HepG2 (cell line): ENCODE data around the gene DGCR8. TPM values are rescaled to one million over a fixed set of nuclear protein-coding genes. Genes with fewer than 3 reads are reported as not detected.

Experiments
- GATAD2A ChIP-seq: IDR thresholded peaks from 2 replicates; pipeline ENCODE4 v1.6.1; 2016
- IRX3 ChIP-seq: sonication (generic); formaldehyde crosslinking; IDR thresholded peaks from 2 replicates; pipeline ENCODE4 v1.8.1; 2023; ENCODE audit warnings: mild to moderate bottlenecking, low read depth, missing genetic modification reagents, borderline replicate concordance
- NCOA1 ChIP-seq: sonication (generic); formaldehyde crosslinking; IDR thresholded peaks from 2 replicates; pipeline ENCODE4 v1.9.0; 2021; ENCODE audit warnings: missing genetic modification reagents
- POLR2AphosphoS2 ChIP-seq: IDR thresholded peaks from 2 replicates; pipeline ENCODE4 v1.6.1; 2011; ENCODE audit warnings: low read depth, low read length, improper control_type of control experiment
- RBFOX2 ChIP-seq: fragments of 200-400 bp; formaldehyde crosslinking; IDR thresholded peaks from 2 replicates; pipeline ENCODE4 v1.6.1; 2017; ENCODE audit warnings: low read depth, mild to moderate bottlenecking, low read length
- STAT5B ChIP-seq: sonication (generic); formaldehyde crosslinking; IDR thresholded peaks from 2 replicates; pipeline ENCODE4 v1.4.0; 2020; ENCODE audit warnings: missing genetic modification reagents
- TARDBP ChIP-seq: sonication (generic); formaldehyde crosslinking; IDR thresholded peaks from 2 replicates; pipeline ENCODE4 v1.8.0; 2022; ENCODE audit warnings: mild to moderate bottlenecking, missing genetic modification reagents
- ZNF496 ChIP-seq: sonication (generic); formaldehyde crosslinking; IDR thresholded peaks from 2 replicates; pipeline ENCODE4 v1.8.1; 2023; ENCODE audit warnings: mild to moderate bottlenecking, moderate library complexity, missing genetic modification reagents; ENCODE audit not compliant: insufficient replicate concordance
- ZNF761 ChIP-seq: sonication (generic); formaldehyde crosslinking; conservative IDR thresholded peaks from 2 replicates; pipeline ENCODE4 v1.4.0; 2020; ENCODE audit warnings: mild to moderate bottlenecking, missing genetic modification reagents
- polyA plus RNA-seq, 8 experiments: library from polyadenylated mRNA; depleted of rRNA in 3 of 8; stranded (reverse) in 7 of 8; unstranded in 1 of 8; fragments of >200 nt; fragmentation: Illumina TruSeq in 4 of 8; extraction: Trizol in 4 of 8; gene quantifications; 2 replicates each; pipeline versions ENCODE4 v1.2.1 to v1.2.3, GENCODE V29; 2011 to 2016; ENCODE audit warnings: low read depth in 4 of 8, missing spikeins in 1 of 8, mixed read lengths in 1 of 8; ENCODE audit not compliant: insufficient read depth in 1 of 8
- total RNA-seq, 5 experiments: library from RNA; depleted of rRNA; stranded (reverse); fragments of >200 nt; fragmentation: Illumina TruSeq; extraction: Trizol; gene quantifications; 2 replicates each; pipeline ENCODE4 v1.2.3, GENCODE V29; 2016; ENCODE audit warnings: low read depth in 1 of 5
- TF ChIP-seq, protein P1 (sequence below), 2 experiments: fragments of 450-650 bp in 1 of 2; sonication (generic) in 1 of 2; formaldehyde crosslinking in 1 of 2; IDR thresholded peaks; 2 replicates each; pipeline versions ENCODE4 v1.6.1 to v1.8.0; 2016 to 2022; ENCODE audit warnings: antibody characterized with exemption in 1 of 2, mild to moderate bottlenecking in 1 of 2, missing genetic modification reagents in 1 of 2
- TF ChIP-seq, protein P2 (sequence below): IDR thresholded peaks from 2 replicates; pipeline ENCODE4 v1.6.1; 2016; ENCODE audit warnings: low read depth, borderline replicate concordance
- TF ChIP-seq, protein P3 (sequence below): IDR thresholded peaks from 2 replicates; pipeline ENCODE4 v1.6.1; 2016
- TF ChIP-seq, protein P4 (sequence below): sonication (generic); formaldehyde crosslinking; IDR thresholded peaks from 2 replicates; pipeline ENCODE4 v1.4.0; 2020; ENCODE audit warnings: mild to moderate bottlenecking, missing genetic modification reagents

DGCR8 gene
- total and polyA plus RNA-seq, 2 of the 13 experiments (the other 11 are each of a cell fraction or from before 2014, with no cell fraction given): 10.2 to 23.2 TPM

DNA sequence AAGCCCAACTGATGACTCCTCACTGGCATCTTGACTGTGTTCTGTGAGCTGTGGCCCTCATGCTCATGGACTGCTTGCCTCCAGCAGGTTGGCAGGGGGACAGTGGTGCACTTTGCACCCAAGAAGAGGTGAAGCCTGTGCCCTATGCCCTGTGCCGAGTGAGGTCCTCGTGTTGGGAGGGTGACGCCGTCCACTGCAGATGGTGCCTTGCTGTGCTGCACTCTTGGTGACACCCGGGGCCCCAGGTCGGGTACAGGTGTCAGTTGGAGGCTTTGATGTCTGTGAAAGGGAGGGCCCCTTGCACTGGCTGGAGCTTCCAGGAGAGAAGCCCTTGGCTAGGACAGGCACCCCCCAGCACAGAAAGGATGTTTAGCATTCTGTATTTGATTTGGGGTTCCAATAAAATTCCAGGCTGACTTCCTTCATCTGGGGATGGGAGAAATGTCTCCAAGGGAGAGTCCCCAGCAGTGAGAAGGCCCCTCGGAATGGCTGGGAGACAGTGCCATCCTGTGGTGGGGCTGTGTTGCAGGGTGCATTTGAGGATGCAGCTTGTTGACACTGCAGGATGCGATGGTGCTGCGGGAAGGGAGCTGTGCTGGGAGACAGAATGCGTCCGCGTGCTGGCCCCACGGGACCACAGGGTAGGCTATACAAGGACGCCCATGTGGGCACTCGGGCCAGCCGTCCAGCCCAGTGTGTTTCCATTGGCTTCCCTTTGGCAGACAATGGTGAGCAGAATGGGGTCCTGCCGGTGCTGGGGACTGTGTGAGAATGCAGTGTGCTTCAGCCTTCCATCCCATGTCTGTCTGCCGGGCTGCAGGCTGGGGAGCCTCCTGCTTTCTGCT lies 49.1 kb downstream of the DGCR8 start (continued):
- TF ChIP-seq, protein P1, sequence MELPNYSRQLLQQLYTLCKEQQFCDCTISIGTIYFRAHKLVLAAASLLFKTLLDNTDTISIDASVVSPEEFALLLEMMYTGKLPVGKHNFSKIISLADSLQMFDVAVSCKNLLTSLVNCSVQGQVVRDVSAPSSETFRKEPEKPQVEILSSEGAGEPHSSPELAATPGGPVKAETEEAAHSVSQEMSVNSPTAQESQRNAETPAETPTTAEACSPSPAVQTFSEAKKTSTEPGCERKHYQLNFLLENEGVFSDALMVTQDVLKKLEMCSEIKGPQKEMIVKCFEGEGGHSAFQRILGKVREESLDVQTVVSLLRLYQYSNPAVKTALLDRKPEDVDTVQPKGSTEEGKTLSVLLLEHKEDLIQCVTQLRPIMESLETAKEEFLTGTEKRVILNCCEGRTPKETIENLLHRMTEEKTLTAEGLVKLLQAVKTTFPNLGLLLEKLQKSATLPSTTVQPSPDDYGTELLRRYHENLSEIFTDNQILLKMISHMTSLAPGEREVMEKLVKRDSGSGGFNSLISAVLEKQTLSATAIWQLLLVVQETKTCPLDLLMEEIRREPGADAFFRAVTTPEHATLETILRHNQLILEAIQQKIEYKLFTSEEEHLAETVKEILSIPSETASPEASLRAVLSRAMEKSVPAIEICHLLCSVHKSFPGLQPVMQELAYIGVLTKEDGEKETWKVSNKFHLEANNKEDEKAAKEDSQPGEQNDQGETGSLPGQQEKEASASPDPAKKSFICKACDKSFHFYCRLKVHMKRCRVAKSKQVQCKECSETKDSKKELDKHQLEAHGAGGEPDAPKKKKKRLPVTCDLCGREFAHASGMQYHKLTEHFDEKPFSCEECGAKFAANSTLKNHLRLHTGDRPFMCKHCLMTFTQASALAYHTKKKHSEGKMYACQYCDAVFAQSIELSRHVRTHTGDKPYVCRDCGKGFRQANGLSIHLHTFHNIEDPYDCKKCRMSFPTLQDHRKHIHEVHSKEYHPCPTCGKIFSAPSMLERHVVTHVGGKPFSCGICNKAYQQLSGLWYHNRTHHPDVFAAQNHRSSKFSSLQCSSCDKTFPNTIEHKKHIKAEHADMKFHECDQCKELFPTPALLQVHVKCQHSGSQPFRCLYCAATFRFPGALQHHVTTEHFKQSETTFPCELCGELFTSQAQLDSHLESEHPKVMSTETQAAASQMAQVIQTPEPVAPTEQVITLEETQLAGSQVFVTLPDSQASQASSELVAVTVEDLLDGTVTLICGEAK (IDR thresholded peaks at IDR 0.05): no peak
- TF ChIP-seq, protein P1 (CRISPR knock-in tag; IDR thresholded peaks at IDR 0.05): peak; percentile 82
- TF ChIP-seq, protein P2, sequence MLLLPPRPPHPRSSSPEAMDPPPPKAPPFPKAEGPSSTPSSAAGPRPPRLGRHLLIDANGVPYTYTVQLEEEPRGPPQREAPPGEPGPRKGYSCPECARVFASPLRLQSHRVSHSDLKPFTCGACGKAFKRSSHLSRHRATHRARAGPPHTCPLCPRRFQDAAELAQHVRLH (CRISPR knock-in tag): no peak
- TF ChIP-seq RBFOX2 (no peak), TARDBP (CRISPR knock-in tag) (no peak), ZNF496 (CRISPR knock-in tag) (no peak), ZNF761 (CRISPR knock-in tag) (0 out of 2 replicates have a peak, but pooled peaks have one; percentile 11), IRX3 (no peak), POLR2AphosphoS2 (no peak), NCOA1 (CRISPR knock-in tag) (0 out of 2 replicates have a peak, but pooled peaks have one; percentile 58), GATAD2A (CRISPR knock-in tag) (peak; percentile 55; the same call in 1 of the 2 replicates), STAT5B (CRISPR knock-in tag) (no peak)
- TF ChIP-seq, protein P3, sequence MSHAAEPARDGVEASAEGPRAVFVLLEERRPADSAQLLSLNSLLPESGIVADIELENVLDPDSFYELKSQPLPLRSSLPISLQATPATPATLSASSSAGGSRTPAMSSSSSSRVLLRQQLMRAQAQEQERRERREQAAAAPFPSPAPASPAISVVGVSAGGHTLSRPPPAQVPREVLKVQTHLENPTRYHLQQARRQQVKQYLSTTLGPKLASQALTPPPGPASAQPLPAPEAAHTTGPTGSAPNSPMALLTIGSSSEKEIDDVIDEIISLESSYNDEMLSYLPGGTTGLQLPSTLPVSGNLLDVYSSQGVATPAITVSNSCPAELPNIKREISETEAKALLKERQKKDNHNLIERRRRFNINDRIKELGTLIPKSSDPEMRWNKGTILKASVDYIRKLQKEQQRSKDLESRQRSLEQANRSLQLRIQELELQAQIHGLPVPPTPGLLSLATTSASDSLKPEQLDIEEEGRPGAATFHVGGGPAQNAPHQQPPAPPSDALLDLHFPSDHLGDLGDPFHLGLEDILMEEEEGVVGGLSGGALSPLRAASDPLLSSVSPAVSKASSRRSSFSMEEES (CRISPR knock-in tag): no peak
- TF ChIP-seq, protein P4, sequence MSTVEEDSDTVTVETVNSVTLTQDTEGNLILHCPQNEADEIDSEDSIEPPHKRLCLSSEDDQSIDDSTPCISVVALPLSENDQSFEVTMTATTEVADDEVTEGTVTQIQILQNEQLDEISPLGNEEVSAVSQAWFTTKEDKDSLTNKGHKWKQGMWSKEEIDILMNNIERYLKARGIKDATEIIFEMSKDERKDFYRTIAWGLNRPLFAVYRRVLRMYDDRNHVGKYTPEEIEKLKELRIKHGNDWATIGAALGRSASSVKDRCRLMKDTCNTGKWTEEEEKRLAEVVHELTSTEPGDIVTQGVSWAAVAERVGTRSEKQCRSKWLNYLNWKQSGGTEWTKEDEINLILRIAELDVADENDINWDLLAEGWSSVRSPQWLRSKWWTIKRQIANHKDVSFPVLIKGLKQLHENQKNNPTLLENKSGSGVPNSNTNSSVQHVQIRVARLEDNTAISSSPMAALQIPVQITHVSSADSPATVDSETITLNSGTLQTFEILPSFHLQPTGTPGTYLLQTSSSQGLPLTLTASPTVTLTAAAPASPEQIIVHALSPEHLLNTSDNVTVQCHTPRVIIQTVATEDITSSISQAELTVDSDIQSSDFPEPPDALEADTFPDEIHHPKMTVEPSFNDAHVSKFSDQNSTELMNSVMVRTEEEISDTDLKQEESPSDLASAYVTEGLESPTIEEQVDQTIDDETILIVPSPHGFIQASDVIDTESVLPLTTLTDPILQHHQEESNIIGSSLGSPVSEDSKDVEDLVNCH: no peak
